Natural killer cell (primary cell): ENCODE results near the gene SEL1L. TPM values are rescaled to one million over a fixed set of nuclear protein-coding genes. Genes with fewer than 3 reads are reported as not detected.

ENCODE experiments used
- ATAC-seq, 3 donors: fragments of 150-1000 bp in 2 of 3; fragments of 200-7000 bp in 1 of 3; cut with Tn5 transposase; 1 replicate in 1 of 3; 2 replicates in 2 of 3; pipeline ENCODE4 v1.10.0; 2021; ENCODE audit warnings: mild to moderate bottlenecking in 2 of 3, moderate library complexity in 2 of 3
- DNase-seq, 2 donors: peaks; one replicate each; pipeline versions ENCODE4 v3.0.0 to v3.0.0-alpha.2; 2013 to 2021; ENCODE audit warnings: mixed read lengths in 1 of 2
- H3K27ac ChIP-seq: one replicate; pipeline ENCODE4 v1.5.1; 2013; ENCODE audit warnings: mild to moderate bottlenecking, low read length
- H3K27me3 ChIP-seq: one replicate; pipeline ENCODE4 v1.6.1; 2013; ENCODE audit warnings: low read length; ENCODE audit not compliant: control insufficient read depth, insufficient read depth
- H3K36me3 ChIP-seq: one replicate; pipeline ENCODE4 v1.6.1; 2013; ENCODE audit warnings: low read length; ENCODE audit not compliant: control insufficient read depth, insufficient read depth
- H3K4me1 ChIP-seq: one replicate; pipeline ENCODE4 v1.6.1; 2013; ENCODE audit warnings: low read length; ENCODE audit not compliant: control insufficient read depth, insufficient read depth
- H3K4me3 ChIP-seq: one replicate; pipeline ENCODE4 v1.5.1; 2013; ENCODE audit warnings: low read length
- H3K9me3 ChIP-seq: one replicate; pipeline ENCODE4 v1.6.1; 2013; ENCODE audit warnings: low read length; ENCODE audit not compliant: control insufficient read depth, insufficient read depth
- H3K27ac Mint-ChIP-seq, 2 donors: one replicate each; pipeline ENCODE4 v1.8.0; 2022; ENCODE audit warnings: mild to moderate bottlenecking in 2 of 2, mixed read lengths in 2 of 2, moderate library complexity in 1 of 2
- H3K27me3 Mint-ChIP-seq, 2 donors: one replicate each; pipeline ENCODE4 v1.8.0; 2022; ENCODE audit warnings: low read depth in 2 of 2, mixed read lengths in 2 of 2
- H3K36me3 Mint-ChIP-seq: one replicate; pipeline ENCODE4 v1.8.0; 2022; ENCODE audit warnings: mixed read lengths
- H3K4me1 Mint-ChIP-seq, 2 donors: one replicate each; pipeline ENCODE4 v1.8.0; 2022; ENCODE audit warnings: mixed read lengths in 2 of 2
- H3K4me3 Mint-ChIP-seq: one replicate; pipeline ENCODE4 v1.8.0; 2022; ENCODE audit warnings: mild to moderate bottlenecking, moderate library complexity, mixed read lengths
- H3K9me3 Mint-ChIP-seq, 2 donors: one replicate each; pipeline ENCODE4 v1.8.0; 2022; ENCODE audit warnings: mixed read lengths in 2 of 2
- WGBS: methylation state at CpG from one replicate; pipeline ENCODE4 v1.1.7; 2013; ENCODE audit warnings: missing lambda C conversion rate; ENCODE audit not compliant: insufficient coverage; 5-methylcytosine and 5-hydroxymethylcytosine counted together
- intact Hi-C: fragments of 100-400 bp; cut with micrococcal nuclease; formaldehyde crosslinking; loops from one replicate; pipeline ENCODE4 v1.14.2; 2022
- total RNA-seq, 4 donors: library from RNA; stranded (reverse); fragments of 120-200 nt in 1 of 4; gene quantifications; one replicate each; pipeline versions ENCODE4 v1.2.3 to v1.2.4, GENCODE V29; 2013 to 2022
- TF ChIP-seq, protein P1 (sequence below): fragments of 200-600 bp; IDR thresholded peaks from one replicate; pipeline ENCODE4 v1.8.0; 2022; ENCODE audit warnings: antibody characterized with exemption

The SEL1L gene
- total RNA-seq, 3 donors from 2014 or later (not counting 1 experiment from before 2014, with no cell fraction given): 55.0 to 93.0 (median 77.0) TPM

DNA sequence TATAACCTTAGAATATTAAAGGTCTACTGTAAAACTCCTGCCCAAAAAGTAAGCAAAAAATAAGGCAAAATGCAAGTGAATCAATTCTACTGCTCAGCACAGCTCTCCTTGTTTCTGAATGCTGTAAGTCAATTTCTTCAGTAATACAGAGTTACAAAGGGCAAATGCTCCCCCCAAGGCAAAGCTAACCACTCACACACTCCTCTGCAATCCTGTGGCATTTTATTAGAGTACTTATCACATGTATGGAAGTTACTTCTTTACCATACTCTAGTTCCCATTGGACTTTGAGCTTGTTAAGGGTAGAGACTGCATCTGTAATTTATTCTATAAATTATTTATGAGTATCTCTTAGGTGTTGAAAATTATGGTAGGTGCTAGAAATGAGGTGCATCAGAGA, 27.2 kb downstream of the SEL1L start:
- H3K27ac Mint-ChIP-seq: peak overlapping the region in 1 of 2 donors; percentile 29

DNA sequence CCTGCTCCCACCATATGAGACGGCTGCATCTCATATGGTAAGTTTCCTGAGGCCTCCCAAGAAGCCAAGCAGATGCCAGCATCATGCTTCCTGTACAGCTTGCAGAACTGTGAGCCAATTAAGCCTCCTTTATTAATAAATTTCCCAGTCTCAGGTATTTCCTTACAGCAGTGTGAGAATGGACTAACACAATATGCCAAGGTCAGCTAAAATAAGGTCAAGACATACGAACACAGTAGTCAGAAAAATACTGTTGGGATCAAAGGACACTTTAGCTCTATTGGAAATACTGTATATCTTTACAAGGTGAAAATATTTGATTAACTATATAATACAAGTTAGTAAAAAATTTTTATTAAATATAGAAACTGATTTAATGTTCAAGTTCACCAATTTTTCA, 28.8 kb downstream of the SEL1L start:
- no peaks in the 10 kb centered on the region for H3K9me3 ChIP-seq
- no peaks in the 10 kb centered on the region for H3K4me1 ChIP-seq
- intact Hi-C loops: no loop called here
- no peak overlapping the region for H3K4me3 ChIP-seq
- Mint-ChIP-seq H3K4me1 (peaks cover 16 to 20% of the 10 kb centered on the region in 2 donors), H3K4me3 (no peak overlapping the region), H3K9me3 (no peaks in the 10 kb centered on the region), H3K27ac (no peak overlapping the region), H3K36me3 (peaks cover 20% of the 10 kb centered on the region), H3K27me3 (no peaks in the 10 kb centered on the region)
- H3K27ac ChIP-seq: no peak overlapping the region
- ATAC-seq (no peak), DNase-seq (no peak)
- H3K27me3 ChIP-seq: no peaks in the 10 kb centered on the region
- TF ChIP-seq, protein P1, sequence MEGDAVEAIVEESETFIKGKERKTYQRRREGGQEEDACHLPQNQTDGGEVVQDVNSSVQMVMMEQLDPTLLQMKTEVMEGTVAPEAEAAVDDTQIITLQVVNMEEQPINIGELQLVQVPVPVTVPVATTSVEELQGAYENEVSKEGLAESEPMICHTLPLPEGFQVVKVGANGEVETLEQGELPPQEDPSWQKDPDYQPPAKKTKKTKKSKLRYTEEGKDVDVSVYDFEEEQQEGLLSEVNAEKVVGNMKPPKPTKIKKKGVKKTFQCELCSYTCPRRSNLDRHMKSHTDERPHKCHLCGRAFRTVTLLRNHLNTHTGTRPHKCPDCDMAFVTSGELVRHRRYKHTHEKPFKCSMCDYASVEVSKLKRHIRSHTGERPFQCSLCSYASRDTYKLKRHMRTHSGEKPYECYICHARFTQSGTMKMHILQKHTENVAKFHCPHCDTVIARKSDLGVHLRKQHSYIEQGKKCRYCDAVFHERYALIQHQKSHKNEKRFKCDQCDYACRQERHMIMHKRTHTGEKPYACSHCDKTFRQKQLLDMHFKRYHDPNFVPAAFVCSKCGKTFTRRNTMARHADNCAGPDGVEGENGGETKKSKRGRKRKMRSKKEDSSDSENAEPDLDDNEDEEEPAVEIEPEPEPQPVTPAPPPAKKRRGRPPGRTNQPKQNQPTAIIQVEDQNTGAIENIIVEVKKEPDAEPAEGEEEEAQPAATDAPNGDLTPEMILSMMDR: no peak
- peaks cover 57% of the 10 kb centered on the region for H3K36me3 ChIP-seq
- 92% methylated on average over 2 of the region's 2 CpGs for WGBS

More for the DNA sequence above, 27.2 kb downstream of the SEL1L start:
- no peaks in the 10 kb centered on the region for H3K4me1 ChIP-seq
- no peaks in the 10 kb centered on the region for H3K9me3 ChIP-seq
- no peak overlapping the region for H3K4me3 ChIP-seq
- Mint-ChIP-seq H3K27me3 (no peaks in the 10 kb centered on the region), H3K4me3 (no peak overlapping the region), H3K9me3 (no peaks in the 10 kb centered on the region), H3K36me3 (peaks cover 12% of the 10 kb centered on the region), H3K4me1 (peaks cover 31 to 32% of the 10 kb centered on the region in 2 donors)
- no peaks in the 10 kb centered on the region for H3K27me3 ChIP-seq
- intact Hi-C loops: no loop called here
- peaks cover 45% of the 10 kb centered on the region for H3K36me3 ChIP-seq
- no peak for ATAC-seq
- no peak overlapping the region for H3K27ac ChIP-seq
- no peak for DNase-seq
- TF ChIP-seq, protein P1: no peak

DNA sequence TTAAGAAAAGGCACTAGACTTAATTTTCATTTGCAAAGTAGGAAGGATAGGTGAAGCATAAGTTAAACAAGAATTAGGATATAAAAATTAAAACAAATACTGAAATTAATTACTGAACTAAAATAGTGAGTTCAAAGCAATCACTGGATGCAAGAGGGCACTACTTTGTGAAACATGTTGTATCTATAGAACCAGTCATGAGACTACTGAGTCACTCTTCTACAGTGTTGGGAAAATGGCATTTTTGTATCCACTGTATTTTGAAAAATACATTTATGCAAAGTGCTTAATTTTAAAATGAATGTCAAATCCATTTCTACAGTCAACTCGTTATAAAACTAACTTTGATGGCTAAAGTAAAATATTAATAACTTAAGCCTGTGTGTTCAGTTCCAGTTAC, 47.9 kb downstream of the SEL1L start:
- H3K9me3 Mint-ChIP-seq: no peaks in the 10 kb centered on the region
- intact Hi-C loops: no loop called here

More for the DNA sequence above, 47.9 kb downstream of the SEL1L start:
- Mint-ChIP-seq H3K27ac (peak overlapping the region; percentile 79 to 81), H3K36me3 (peaks cover 40% of the 10 kb centered on the region), H3K27me3 (no peaks in the 10 kb centered on the region), H3K4me3 (no peak overlapping the region), H3K4me1 (peaks cover 5% of the 10 kb centered on the region in 2 donors)
- Histone ChIP-seq H3K36me3 (peaks cover 79% of the 10 kb centered on the region), H3K9me3 (no peaks in the 10 kb centered on the region), H3K4me1 (peaks cover 2% of the 10 kb centered on the region), H3K27me3 (no peaks in the 10 kb centered on the region), H3K27ac (peak overlapping the region; percentile 55), H3K4me3 (no peak overlapping the region)
- no peak for DNase-seq
- WGBS: no CpG with 5 or more reads among the region's 1 CpG
- ATAC-seq: no peak
- TF ChIP-seq, protein P1: no peak
